Measurements from ENCODE around the gene SLC12A8. TPM values are rescaled to one million over a fixed set of nuclear protein-coding genes. Genes with fewer than 3 reads are reported as not detected.

SLC12A8 gene
- total and polyA plus RNA-seq, 10 of the 15 experiments (the other 5 are each of a cell fraction or from before 2014, with no cell fraction given) = 2.5 to 71.6 (median 50.1) TPM

GRCh38 chr3:125053304-125053699 lies 159.2 kb downstream of the SLC12A8 start:
- TF ChIP-seq ATF7 (IDR thresholded peaks at IDR 0.05; ENCODE audit: low read depth) = no peak
- no peak for TF ChIP-seq SUPT20H (IDR thresholded peaks at IDR 0.05; ENCODE audit: borderline replicate concordance, control insufficient read depth, low read depth, low read length)
- TF ChIP-seq KAT2A (conservative IDR thresholded peaks at IDR 0.05; ENCODE audit: control insufficient read depth, low read depth, low read length) = no peak
- TF ChIP-seq RB1 (IDR thresholded peaks at IDR 0.05; ENCODE audit: borderline replicate concordance) = no peak
- TF ChIP-seq RELB (IDR thresholded peaks at IDR 0.05; ENCODE audit: low read depth) = no peak
- TF ChIP-seq ESRRA (IDR thresholded peaks at IDR 0.05; ENCODE audit: low read length) = no peak
- TF ChIP-seq TCF7 (IDR thresholded peaks at IDR 0.05; ENCODE audit: borderline replicate concordance) = no peak
- TF ChIP-seq SMC3 (IDR thresholded peaks at IDR 0.05; ENCODE audit: borderline replicate concordance, low read length) = no peak
- no peak for TF ChIP-seq ATF3 (IDR thresholded peaks at IDR 0.05; ENCODE audit: borderline replicate concordance, extremely low read depth, low read depth, low read length)
- no peak for TF ChIP-seq CEBPB (IDR thresholded peaks at IDR 0.05; ENCODE audit: borderline replicate concordance in 1 of 2, low read depth in 2 of 2, low read length in 2 of 2)
- no peak for TF ChIP-seq SKIL (IDR thresholded peaks at IDR 0.05; ENCODE audit: low read depth, poor library complexity, severe bottlenecking)
- TF ChIP-seq FOXM1 (IDR thresholded peaks at IDR 0.05; ENCODE audit: low read depth, low read length) = no peak
- no peak for TF ChIP-seq TARDBP (IDR thresholded peaks at IDR 0.05; ENCODE audit: borderline replicate concordance)
- TF ChIP-seq SMAD5 (IDR thresholded peaks at IDR 0.05; ENCODE audit: low read depth) = no peak
- no peak for TF ChIP-seq POLR2A (IDR thresholded peaks at IDR 0.05; ENCODE audit: low read depth, low read length)
- Histone ChIP-seq H3K36me3 (ENCODE audit: control insufficient read depth in 2 of 2, insufficient read depth in 2 of 2, low read length in 1 of 2) (0 out of 4 replicates have a peak, but pooled peaks cover 0 to 5% of the 10 kb centered on the region in 2 experiments), H3K9me3 (replicated peaks; ENCODE audit: control insufficient read depth, insufficient read depth, low read length) (no peaks in the 10 kb centered on the region), H3K27ac (ENCODE audit: control insufficient read depth, insufficient read depth) (peak overlapping the region; percentile 81), H3K4me2 (ENCODE audit: control insufficient read depth, insufficient read depth) (peak overlapping the region; percentile 97), H3K4me1 (ENCODE audit: control insufficient read depth, insufficient read depth, low read length) (peaks cover 26% of the 10 kb centered on the region), H3K4me3 (peak overlapping the region; percentile 93), H3K79me2 (ENCODE audit: control insufficient read depth, insufficient read depth, low read length) (peaks cover 64% of the 10 kb centered on the region), H3K9ac (ENCODE audit: control insufficient read depth, insufficient read depth, low read length) (peak overlapping the region; percentile 76), H2AFZ (ENCODE audit: control insufficient read depth, low read depth, low read length) (no peak overlapping the region), H4K20me1 (ENCODE audit: control insufficient read depth, insufficient read depth) (no peaks in the 10 kb centered on the region), H3K27me3 (replicated peaks in 1 of 2; ENCODE audit: control insufficient read depth in 2 of 2, insufficient read depth in 2 of 2, low read length in 1 of 2) (no peaks in the 10 kb centered on the region)
- WGBS (ENCODE audit: insufficient coverage, insufficient replicate concordance, low lambda C conversion rate, missing lambda C conversion rate) = 65% methylated on average over 2 of the region's 2 CpGs
- no TSS peak for BruUV-seq (replicated peaks)
- POLR2A ChIA-PET = interaction anchor here (1.0 to 1.7 kb wide), 3 partner anchors 67 to 88 kb away, joined by 3 to 9 read pairs (median 7); no protein-coding TSS in a partner anchor
- CTCF ChIA-PET = interaction anchor here (0.6 to 2.2 kb wide), 8 partner anchors 14 to 347 kb away, joined by 3 to 10 read pairs (median 5); no protein-coding TSS in a partner anchor
- DNase-seq (ENCODE audit: low read depth, low spot score) (no peak), ATAC-seq (no peak), FAIRE-seq (peak; percentile 62)
- SMC1A ChIA-PET (ENCODE audit: uncharacterized antibody, unreplicated experiment) = interaction anchor here (1.1 to 3.6 kb wide), 18 partner anchors 8 to 381 kb away, joined by 3 to 33 read pairs (median 6); no protein-coding TSS in a partner anchor
- intact Hi-C loops (cut with micrococcal nuclease; ENCODE audit: unreplicated experiment) (loop anchor here (2.0 to 5.0 kb wide), 3 partner anchors 55 to 149 kb away; no protein-coding TSS in a partner anchor), in situ Hi-C loops (cut with MboI) (no loop called here)
- RAD21 ChIA-PET (ENCODE audit: unreplicated experiment) = interaction anchor here (1.2 to 4.0 kb wide), 13 partner anchors 45 to 532 kb away, joined by 3 to 39 read pairs (median 6); partner anchors contain the start of genes MUC13 and ZNF148
